HG02798 (cell line): ENCODE data around the gene CCL5.
"Not testable (repeated sequence)": the region's sequence is repeated elsewhere in the genome, so short reads cannot be mapped to it uniquely, and the experiment has no call there.

ENCODE experiments used
- ATAC-seq: cut with Tn5 transposase; IDR thresholded peaks from one replicate; pipeline ENCODE4 v1.9.1; 2021; ENCODE audit warnings: mild to moderate bottlenecking; ENCODE audit not compliant: unreplicated experiment, poor library complexity

The CCL5 gene

GRCh38 chr17:35900280-35900679 is 20.1 kb upstream of the CCL5 start:
- no peak for ATAC-seq

- no peak for ATAC-seq
These were observed 18.3 kb upstream of the CCL5 start for GRCh38 chr17:35898283-35899070.

- not testable (repeated sequence) for ATAC-seq
These were observed 17.6 kb upstream of the CCL5 start for GRCh38 chr17:35897772-35898171.

DNA sequence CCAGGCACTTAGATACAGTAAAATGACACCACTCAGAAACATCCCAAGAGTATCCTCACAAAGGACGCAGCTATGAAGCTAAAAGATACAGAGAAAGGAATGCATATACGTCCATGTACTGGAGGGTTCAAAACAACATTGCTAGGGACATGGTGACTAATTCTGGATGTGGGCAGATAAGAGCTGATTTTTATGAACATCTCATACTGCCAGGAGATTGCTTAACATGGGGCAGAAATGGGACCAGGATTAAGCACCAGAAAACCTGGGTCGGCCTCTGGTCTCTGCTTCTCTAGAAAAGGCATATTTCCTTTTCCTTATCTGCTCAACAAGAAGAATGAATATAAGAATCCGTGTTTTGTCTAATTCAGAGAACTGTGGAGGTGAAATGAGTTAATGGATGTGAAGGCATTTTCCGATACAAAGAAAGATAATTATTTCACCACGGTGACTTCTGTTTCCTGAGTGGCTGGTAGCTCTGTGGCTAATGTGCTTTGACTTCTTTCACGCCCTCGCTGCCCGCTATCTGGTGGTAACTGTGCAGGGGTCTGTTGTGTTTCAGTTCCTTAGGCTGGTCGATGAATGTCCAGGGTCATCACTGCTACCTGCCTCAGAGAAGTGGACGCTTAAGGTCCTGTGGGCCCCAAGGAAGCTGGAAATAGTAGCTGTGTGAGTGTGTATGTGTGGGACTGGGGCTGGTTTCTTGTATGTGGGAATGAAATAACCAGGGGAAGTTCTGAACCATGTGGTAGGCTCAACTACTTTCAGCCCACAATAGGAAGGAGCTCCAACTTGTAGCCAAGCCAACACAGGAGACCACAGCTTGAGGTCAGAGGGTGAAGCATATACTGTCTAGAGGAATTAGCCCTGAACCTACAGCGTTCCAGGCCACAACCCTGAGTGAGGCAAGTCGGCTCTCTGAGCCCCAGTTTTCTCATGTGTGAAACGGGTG is 15.8 kb upstream of the CCL5 start:
- peak; percentile 61 for ATAC-seq

- no peak for ATAC-seq
These were observed 14.0 kb upstream of the CCL5 start for GRCh38 chr17:35894206-35894605.

DNA sequence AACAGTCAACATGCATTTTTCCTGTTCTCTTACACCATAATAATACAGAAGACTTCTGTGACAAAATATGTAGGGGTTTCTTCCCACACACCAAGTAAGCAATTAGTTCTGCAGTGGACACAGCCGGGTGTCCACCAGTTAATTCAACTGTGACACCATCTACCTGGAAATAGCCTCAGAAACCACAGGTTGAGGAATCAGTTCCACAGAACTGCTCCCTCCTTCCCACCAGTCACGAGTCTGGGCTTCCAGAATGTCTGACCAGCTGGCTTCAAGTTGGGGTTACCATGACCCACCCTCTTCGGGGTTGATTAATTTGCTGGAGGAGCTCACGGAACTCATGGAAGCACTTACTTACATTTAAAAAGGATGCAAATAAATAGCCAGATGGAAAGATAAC is 13.6 kb upstream of the CCL5 start:
- ATAC-seq: no peak

GRCh38 chr17:35892091-35893035 is 12.2 kb upstream of the CCL5 start:
- no peak for ATAC-seq

DNA sequence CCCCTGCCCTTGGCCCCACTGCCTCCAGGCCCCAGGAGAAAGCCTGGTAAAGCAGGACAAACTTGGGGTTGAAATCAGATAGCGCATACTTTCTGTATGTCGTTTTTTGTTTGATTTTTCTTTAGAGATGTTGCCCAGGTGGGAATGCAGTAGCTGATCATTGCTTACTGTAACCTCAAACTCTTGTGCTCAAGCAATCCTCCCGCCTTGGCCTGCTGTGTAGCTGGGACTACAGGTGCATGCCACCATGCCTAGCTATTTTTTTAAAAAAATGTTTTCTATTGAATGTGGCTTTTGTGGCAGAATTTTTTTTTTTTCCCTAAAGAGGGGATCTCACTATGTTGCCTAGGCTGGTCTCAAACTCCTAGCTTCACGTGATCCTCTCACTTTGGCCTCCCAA is 11.1 kb upstream of the CCL5 start:
- ATAC-seq: no peak

DNA sequence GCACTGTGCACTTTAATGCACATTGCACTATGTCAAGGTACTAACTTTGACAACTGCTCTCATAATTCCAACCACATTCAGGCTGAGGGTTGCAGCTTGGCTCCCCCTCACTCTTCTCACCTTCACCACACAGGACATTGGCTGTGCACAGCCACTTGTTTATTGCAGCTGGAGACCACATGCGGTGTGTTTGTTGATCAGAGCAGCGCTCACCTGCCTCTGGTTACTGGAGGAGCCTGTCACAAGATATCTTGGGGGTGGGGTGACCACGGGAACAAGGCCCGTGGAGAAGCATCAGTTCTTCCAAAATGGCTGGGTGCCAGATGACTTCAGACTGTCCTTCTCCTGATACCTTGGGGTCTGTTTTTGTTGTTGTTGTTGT is 10.6 kb upstream of the CCL5 start:
- ATAC-seq: peak; percentile 74

DNA sequence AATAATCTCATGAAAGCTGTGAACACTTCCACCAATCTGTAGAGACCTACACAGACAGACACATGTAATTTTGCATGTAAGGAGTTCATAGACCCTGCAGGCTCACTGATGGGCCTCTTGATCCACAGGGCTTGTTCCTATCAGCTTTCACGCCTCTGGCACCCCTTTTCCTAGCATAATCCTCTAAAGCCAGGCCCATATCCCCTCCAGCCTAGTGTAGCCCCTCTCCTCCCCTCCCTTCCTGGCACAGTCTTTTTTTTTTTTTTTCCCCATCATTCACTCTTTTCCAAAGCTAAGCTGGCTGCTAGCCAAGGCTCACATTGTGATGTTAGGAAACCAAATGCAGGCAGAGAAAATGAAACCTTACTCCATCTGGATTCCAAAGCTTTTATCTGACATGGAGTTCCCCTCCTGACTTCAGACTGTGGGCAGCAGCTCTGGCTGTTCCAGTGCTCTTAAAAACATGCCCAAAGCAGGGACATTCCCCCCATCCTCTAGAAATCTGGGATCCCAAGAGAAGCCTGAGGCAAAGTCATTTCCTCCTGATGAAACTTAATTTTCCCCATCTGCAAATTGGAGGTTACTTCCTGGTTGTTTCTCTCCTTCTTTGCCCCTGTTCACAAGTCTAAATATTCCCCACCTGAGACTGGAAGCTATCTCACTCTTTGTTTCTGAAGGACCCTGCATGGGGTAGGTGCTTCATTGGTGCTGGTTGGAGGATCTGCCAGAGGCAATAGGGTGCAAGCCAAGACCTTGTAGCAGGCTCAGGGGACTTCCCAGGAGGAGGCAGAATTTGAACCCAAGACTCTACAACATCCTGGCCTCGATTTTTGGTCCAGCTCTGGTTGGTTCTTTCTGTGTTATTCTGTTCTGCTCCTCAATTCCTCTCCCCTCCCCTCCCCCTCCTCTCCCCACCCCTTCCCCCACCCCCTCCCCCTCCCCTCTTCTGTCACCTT is 9.9 kb upstream of the CCL5 start:
- no peak for ATAC-seq

GRCh38 chr17:35889241-35889640 is 9.1 kb upstream of the CCL5 start:
- ATAC-seq: no peak

- ATAC-seq: no peak
These were observed 1.8 kb downstream of the CCL5 start for GRCh38 chr17:35878361-35878760.

- no peak for ATAC-seq
These were observed 2.7 kb downstream of the CCL5 start for GRCh38 chr17:35877345-35878029.

DNA sequence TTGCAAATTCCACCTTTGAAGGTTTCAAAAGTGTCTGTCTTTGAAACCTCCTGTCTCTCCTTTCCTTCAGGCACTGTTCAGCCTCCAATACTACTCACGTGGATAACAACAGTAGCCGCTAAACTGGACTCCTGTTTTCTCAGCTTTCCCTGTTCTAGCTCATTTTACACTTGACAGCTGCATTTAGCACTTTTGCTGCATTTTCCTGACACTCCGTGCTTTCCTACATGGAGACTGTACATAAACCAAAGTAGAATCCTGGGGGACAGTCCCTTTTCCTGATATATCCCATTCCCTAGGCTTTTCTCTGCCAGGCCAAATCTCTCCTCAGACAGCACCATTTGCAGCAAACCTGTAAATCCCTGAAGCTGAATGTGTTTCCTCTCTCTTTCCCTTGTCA is 3.6 kb downstream of the CCL5 start:
- no peak for ATAC-seq

DNA sequence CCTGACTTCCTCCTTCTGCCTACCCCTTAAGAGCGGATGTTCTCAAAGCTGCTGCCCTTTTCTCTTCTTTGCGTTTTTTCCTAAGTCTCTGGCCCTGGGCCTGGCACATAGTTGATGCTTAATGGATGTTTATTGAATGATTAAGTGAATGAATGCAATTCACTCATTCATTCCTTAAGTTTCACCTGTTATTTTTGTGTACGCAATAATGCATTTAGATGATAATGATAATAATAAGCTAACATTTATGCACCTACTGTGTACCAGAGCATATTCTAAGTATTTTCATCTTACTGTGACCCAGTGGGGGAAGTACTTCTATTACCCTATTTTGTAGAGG is 4.4 kb downstream of the CCL5 start:
- ATAC-seq: no peak

DNA sequence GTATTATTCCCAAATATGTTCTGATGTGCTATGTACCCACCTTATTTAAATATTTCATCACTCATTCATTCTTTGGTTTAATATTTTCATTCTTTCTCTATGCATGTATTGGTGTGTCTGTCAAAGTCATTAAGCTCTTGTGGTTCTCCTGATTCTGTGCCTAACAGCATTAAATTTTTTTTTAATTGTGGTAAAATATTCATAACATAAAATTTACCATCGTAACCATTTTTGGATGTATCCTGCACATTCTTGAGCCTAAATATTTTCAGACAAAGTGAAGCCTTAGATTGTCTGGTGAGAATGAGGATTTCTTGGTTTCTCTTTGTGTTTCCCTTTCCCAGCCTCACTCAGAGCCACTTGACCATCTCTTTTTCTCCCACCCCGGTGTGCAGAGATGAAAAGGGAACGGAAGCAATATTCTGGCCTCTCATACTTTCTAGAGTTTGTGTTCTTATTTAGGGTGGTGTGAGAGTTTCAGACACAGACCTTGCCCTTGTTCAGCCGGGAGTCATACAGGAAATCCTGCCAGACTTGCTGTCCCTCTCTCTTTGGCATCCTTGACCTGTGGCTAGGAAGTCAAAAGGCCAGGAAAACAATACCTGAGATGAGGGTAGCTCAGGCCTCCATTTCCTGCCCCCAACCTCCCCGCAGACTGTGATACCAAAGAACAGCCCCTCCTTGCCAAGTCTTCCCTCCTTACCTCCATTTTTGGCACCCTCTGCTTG is 4.9 kb downstream of the CCL5 start:
- no peak for ATAC-seq

GRCh38 chr17:35872196-35872980 is 7.8 kb downstream of the CCL5 start:
- no peak for ATAC-seq
